Endothelial cell of umbilical vein (primary cell): Measurements from ENCODE around the gene RHOB. TPM values are rescaled to one million over a fixed set of nuclear protein-coding genes. Genes with fewer than 3 reads are reported as not detected.

Source experiments
- BruUV-seq: library from RNA; stranded (reverse); fragments of 400-500 nt; replicated peaks from 2 replicates; lab custom pipeline; 2021; lab: Mats Ljungman, UMichigan
- CTCF ChIA-PET: fragments of 300-600, 350-600 bp; sonication (Branson Sonifier 250); formaldehyde crosslinking; loops from one replicate; lab custom pipeline; 2021; ENCODE audit warnings: antibody characterized with exemption, inconsistent platforms; lab: Charles Lee
- POLR2A ChIA-PET: fragments of 300-600, 350-600 bp; sonication (Branson Sonifier 250); formaldehyde crosslinking; loops from one replicate; lab custom pipeline; 2021; ENCODE audit warnings: antibody characterized with exemption, inconsistent platforms; lab: Charles Lee
- DNase-seq: peaks from one replicate; pipeline ENCODE4 v3.0.0-alpha.2; 2011; ENCODE audit warnings: low read depth, low spot score
- FAIRE-seq: peaks from 2 replicates; lab custom pipeline; 2011; peaks lifted over from hg19 to GRCh38; lab: Jason Lieb, UNC
- H2AFZ ChIP-seq: 2 replicates; pipeline ENCODE4 v1.6.0; 2012; ENCODE audit warnings: low read depth, low read length, control low read depth, inconsistent platforms
- H3K27ac ChIP-seq: 2 replicates; pipeline ENCODE4 v1.5.1; 2011; ENCODE audit warnings: low read depth, mild to moderate bottlenecking, control low read depth, low read length, moderate library complexity; ENCODE audit not compliant: insufficient read depth
- H3K27me3 ChIP-seq, 2 experiments: 2 replicates each; pipeline versions ENCODE4 v1.6.0 to v1.6.1; 2011; ENCODE audit warnings: low read length in 2 of 2, mixed read lengths in 1 of 2; ENCODE audit not compliant: control insufficient read depth in 2 of 2, insufficient read depth in 2 of 2
- H3K36me3 ChIP-seq, 2 experiments: 2 replicates in 1 of 2; 3 replicates in 1 of 2; pipeline ENCODE4 v1.5.1; 2011; ENCODE audit warnings: low read length in 2 of 2, mild to moderate bottlenecking in 1 of 2, moderate library complexity in 1 of 2; ENCODE audit not compliant: control insufficient read depth in 2 of 2, insufficient read depth in 2 of 2; ENCODE audit errors: extremely low read depth in 1 of 2
- H3K4me1 ChIP-seq: 3 replicates; pipeline ENCODE4 v1.5.1; 2011; ENCODE audit warnings: mild to moderate bottlenecking, low read length; ENCODE audit not compliant: control insufficient read depth, insufficient read depth; ENCODE audit errors: extremely low read depth
- H3K4me2 ChIP-seq: 2 replicates; pipeline ENCODE4 v1.6.1; 2011; ENCODE audit warnings: low read length, control low read depth, mixed read lengths; ENCODE audit not compliant: insufficient read depth
- H3K4me3 ChIP-seq, 3 experiments: fragments of 200-600 bp in 1 of 3; sonication (generic), shearing (Covaris generic) in 1 of 3; replicated peaks in 1 of 3; 2 replicates each; pipeline ENCODE4 v1.5.1; 2011 to 2016; ENCODE audit warnings: control low read depth in 3 of 3, low read length in 3 of 3, mild to moderate bottlenecking in 2 of 3, inconsistent platforms in 1 of 3, low read depth in 1 of 3, moderate library complexity in 1 of 3; ENCODE audit not compliant: insufficient read depth in 1 of 3
- H3K79me2 ChIP-seq: 2 replicates; pipeline ENCODE4 v1.6.0; 2012; ENCODE audit warnings: low read length, inconsistent platforms; ENCODE audit not compliant: control insufficient read depth, insufficient read depth
- H3K9ac ChIP-seq: replicated peaks from 2 replicates; pipeline ENCODE3; 2011; ENCODE audit warnings: low read length, control low read depth; ENCODE audit not compliant: insufficient read depth; ENCODE audit errors: extremely low read depth
- H3K9me1 ChIP-seq: replicated peaks from 3 replicates; pipeline ENCODE4 v1.6.0; 2011; ENCODE audit warnings: mild to moderate bottlenecking, low read length; ENCODE audit not compliant: control insufficient read depth, insufficient read depth; ENCODE audit errors: extremely low read depth
- H3K9me3 ChIP-seq: replicated peaks from 2 replicates; pipeline ENCODE4 v1.5.1; 2012; ENCODE audit warnings: low read length, inconsistent platforms; ENCODE audit not compliant: control insufficient read depth, insufficient read depth
- H4K20me1 ChIP-seq: replicated peaks from 2 replicates; pipeline ENCODE3; 2011; ENCODE audit warnings: mild to moderate bottlenecking, low read length; ENCODE audit not compliant: control insufficient read depth, insufficient read depth; ENCODE audit errors: extremely low read depth
- CTCF ChIP-seq, 2 donors: IDR thresholded peaks; 1 replicate in 1 of 2; 2 replicates in 1 of 2; pipeline ENCODE4 v1.5.1; 2011; ENCODE audit warnings: low read length in 2 of 2, mild to moderate bottlenecking in 2 of 2, moderate library complexity in 2 of 2, control low read depth in 1 of 2, inconsistent platforms in 1 of 2, low read depth in 1 of 2; ENCODE audit not compliant: insufficient read depth in 1 of 2; ENCODE audit errors: extremely low read depth in 1 of 2
- EZH2 ChIP-seq: IDR thresholded peaks from 2 replicates; pipeline ENCODE4 v1.6.1; 2012; ENCODE audit warnings: borderline replicate concordance, low read depth, mild to moderate bottlenecking, moderate library complexity, low read length, inconsistent platforms; ENCODE audit not compliant: severe bottlenecking
- FOS ChIP-seq: IDR thresholded peaks from 2 replicates; pipeline ENCODE4 v1.6.1; 2011; ENCODE audit warnings: mild to moderate bottlenecking, low read length, moderate library complexity, borderline replicate concordance; ENCODE audit not compliant: insufficient read depth
- GATA2 ChIP-seq: IDR thresholded peaks from 2 replicates; pipeline ENCODE4 v1.7.0; 2011; ENCODE audit warnings: low read depth, mild to moderate bottlenecking, moderate library complexity, mixed read lengths, low read length; ENCODE audit not compliant: insufficient read length, insufficient read depth
- JUN ChIP-seq: IDR thresholded peaks from 2 replicates; pipeline ENCODE4 v1.6.1; 2011; ENCODE audit warnings: borderline replicate concordance, low read depth; ENCODE audit not compliant: insufficient read length, insufficient read depth
- MAX ChIP-seq: IDR thresholded peaks from 2 replicates; pipeline ENCODE4 v1.6.1; 2011; ENCODE audit not compliant: insufficient read depth, insufficient read length
- MYC ChIP-seq: IDR thresholded peaks from one replicate; pipeline ENCODE4 v1.6.1; 2011; ENCODE audit warnings: mild to moderate bottlenecking, low read depth, low read length
- POLR2A ChIP-seq: IDR thresholded peaks from 2 replicates; pipeline ENCODE4 v1.6.1; 2012; ENCODE audit warnings: low read depth, mild to moderate bottlenecking, control low read depth, low read length
- POLR2AphosphoS5 ChIP-seq: IDR thresholded peaks from 2 replicates; pipeline ENCODE4 v1.6.1; 2012; ENCODE audit warnings: low read depth, mild to moderate bottlenecking, control low read depth, low read length, moderate library complexity; ENCODE audit not compliant: insufficient read depth
- dilution Hi-C: fragments of 300-500 bp; cut with MboI; formaldehyde crosslinking; loops from one replicate; pipeline ENCODE4 v1.15.0; 2019; ENCODE audit warnings: low sequenced_read_pairs; ENCODE audit not compliant: extremely low pct_ligation_motif_present
- intact Hi-C: fragments of 100-400 bp; cut with micrococcal nuclease; formaldehyde crosslinking; loops from one replicate; pipeline ENCODE4 v1.10.0; 2022
- polyA plus RNA-seq, 4 experiments: library from polyadenylated mRNA; depleted of rRNA in 3 of 4; stranded (reverse) in 3 of 4; unstranded in 1 of 4; fragments of >200 nt; gene quantifications; 2 replicates each; pipeline versions ENCODE4 v1.2.1 to v1.2.3, GENCODE V29; 2011 to 2012; ENCODE audit warnings: missing spikeins in 1 of 4
- total RNA-seq: library from RNA; stranded (reverse); gene quantifications from 2 replicates; pipeline ENCODE4 v1.2.3, GENCODE V29; 2021

Gene RHOB
- total and polyA plus RNA-seq, 2 donors (not counting 3 experiments of a cell fraction or from before 2014, with no cell fraction given): 830 to 1,101 TPM

GRCh38 chr2:20425884-20426283 lies 21.0 kb upstream of the RHOB start:
- dilution Hi-C loops: no loop called here
- H3K4me2 ChIP-seq: no peak overlapping the region
- no peak for FAIRE-seq

More at GRCh38 chr2:20425884-20426283, 21.0 kb upstream of the RHOB start:
- no peaks in the 10 kb centered on the region for H3K36me3 ChIP-seq
- no peak for DNase-seq
- no peak overlapping the region for H3K27ac ChIP-seq
- intact Hi-C loops: loop anchor here (2.0 kb wide), 1 partner anchor 29 kb away; no protein-coding TSS in a partner anchor
- no peaks in the 10 kb centered on the region for H3K79me2 ChIP-seq
- no peak for TF ChIP-seq POLR2A
- TF ChIP-seq MYC: no peak
- no peak for TF ChIP-seq CTCF (IDR thresholded peaks at IDR 0.05; ENCODE audit: extremely low read depth in 1 of 2, insufficient read depth in 1 of 2, low read depth in 1 of 2, low read length in 2 of 2)
- TF ChIP-seq GATA2: no peak
- no peak for TF ChIP-seq JUN
- no peak for TF ChIP-seq FOS
- no peak for TF ChIP-seq POLR2AphosphoS5
- TF ChIP-seq EZH2: no peak
- no peak for TF ChIP-seq MAX
- H3K9me3 ChIP-seq: no peaks in the 10 kb centered on the region
- no peaks in the 10 kb centered on the region for H4K20me1 ChIP-seq
- peaks cover 12% of the 10 kb centered on the region for H3K4me1 ChIP-seq
- H2AFZ ChIP-seq: no peak overlapping the region
- H3K4me3 ChIP-seq: no peak overlapping the region
- H3K27me3 ChIP-seq: peaks cover 0 to 6% of the 10 kb centered on the region in 2 experiments
- POLR2A ChIA-PET: interaction anchor here (0.7 kb wide), 1 partner anchor 21 kb away, joined by 3 read pairs; the partner anchor contains the start of gene RHOB
- no peak overlapping the region for H3K9ac ChIP-seq
- BruUV-seq: no TSS peak
- CTCF ChIA-PET: interaction anchor here (0.9 to 11.7 kb wide), 3 partner anchors 14 to 217 kb away, joined by 5 to 122 read pairs (median 6); no protein-coding TSS in a partner anchor
- no peaks in the 10 kb centered on the region for H3K9me1 ChIP-seq
